IMR-90 (cell line): ENCODE data around the gene ANKRD24.

ENCODE experiments used
- BHLHE40 ChIP-seq: fragments of 150-350 bp; IDR thresholded peaks from 2 replicates; pipeline ENCODE4 v1.6.1; 2016; ENCODE audit warnings: mild to moderate bottlenecking, low read depth, low read length
- ELK1 ChIP-seq: fragments of 150-350 bp; IDR thresholded peaks from 2 replicates; pipeline ENCODE4 v1.6.1; 2016; ENCODE audit warnings: low read depth, mild to moderate bottlenecking, low read length, moderate library complexity, borderline replicate concordance
- RFX5 ChIP-seq: IDR thresholded peaks from 2 replicates; pipeline ENCODE4 v1.8.0; 2012; ENCODE audit warnings: low read depth, mild to moderate bottlenecking, low read length, moderate library complexity

GRCh38 chr19:4206818-4207484 lies 24.5 kb downstream of the ANKRD24 start:
- TF ChIP-seq RFX5 (no peak), BHLHE40 (no peak), ELK1 (no peak)
